Bronchial epithelial cell (primary cell): ENCODE results near the gene LIN7A. TPM values are rescaled to one million over a fixed set of nuclear protein-coding genes. Genes with fewer than 3 reads are reported as not detected.

ENCODE experiments used
- DNase-seq: peaks from one replicate; pipeline ENCODE4 v3.0.0-alpha.2; 2010; ENCODE audit warnings: low read depth
- FAIRE-seq: peaks from 2 replicates; lab custom pipeline; 2011; peaks lifted over from hg19 to GRCh38; lab: Jason Lieb, UNC
- H3K27me3 ChIP-seq: 2 replicates; pipeline ENCODE4 v1.5.1; 2011; ENCODE audit warnings: low read length; ENCODE audit not compliant: control insufficient read depth, insufficient read depth
- H3K36me3 ChIP-seq: 2 replicates; pipeline ENCODE4 v1.5.1; 2011; ENCODE audit warnings: low read length; ENCODE audit not compliant: control insufficient read depth, insufficient read depth
- H3K4me3 ChIP-seq: 2 replicates; pipeline ENCODE4 v1.5.1; 2011; ENCODE audit warnings: mild to moderate bottlenecking, low read depth, low read length, control low read depth
- CTCF ChIP-seq: IDR thresholded peaks from 2 replicates; pipeline ENCODE4 v1.5.1; 2011; ENCODE audit warnings: mild to moderate bottlenecking, moderate library complexity, low read length, control low read depth, inconsistent platforms; ENCODE audit not compliant: insufficient read depth, severe bottlenecking
- total RNA-seq: library from RNA; depleted of rRNA; stranded (reverse); fragments of >200 nt; gene quantifications from 2 replicates; pipeline ENCODE4 v1.2.1, GENCODE V29; 2014

Gene LIN7A
- total RNA-seq, 1 donor from 2014 or later, result under 0.01 TPM

DNA sequence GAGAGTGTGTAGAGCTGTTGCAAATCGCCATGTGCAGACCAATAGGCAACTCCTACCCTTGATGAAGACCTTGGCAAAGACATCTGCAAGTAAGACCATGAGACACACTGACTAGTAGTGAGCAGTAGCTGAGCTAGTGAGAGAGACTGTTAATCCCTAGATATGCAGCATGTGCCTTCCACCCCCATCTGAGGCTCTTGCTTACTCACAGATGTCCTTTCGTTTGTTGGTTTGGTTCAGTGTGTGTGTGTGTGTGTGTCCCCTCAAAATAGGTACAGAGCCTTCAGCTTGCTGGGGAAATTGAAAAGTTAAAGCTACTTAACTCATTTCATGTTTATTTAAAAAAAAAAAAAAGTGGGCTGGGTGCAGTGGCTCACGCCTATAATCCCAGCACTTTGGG is 183.5 kb downstream of the LIN7A start:
- no peak for DNase-seq
- Histone ChIP-seq H3K27me3 (no peaks in the 10 kb centered on the region), H3K36me3 (no peaks in the 10 kb centered on the region), H3K4me3 (no peak overlapping the region)
- TF ChIP-seq CTCF, result no peak
- no peak for FAIRE-seq

- no peak for TF ChIP-seq CTCF
- no peak overlapping the region for H3K4me3 ChIP-seq
- H3K36me3 ChIP-seq, result no peaks in the 10 kb centered on the region
- FAIRE-seq (no peak), DNase-seq (peak; percentile 17)
- H3K27me3 ChIP-seq, result no peaks in the 10 kb centered on the region
Measured at GRCh38 chr12:80752464-80752863, 185.3 kb downstream of the LIN7A start.

GRCh38 chr12:80749456-80749855 is 188.3 kb downstream of the LIN7A start:
- Histone ChIP-seq H3K27me3 (no peaks in the 10 kb centered on the region), H3K4me3 (no peak overlapping the region), H3K36me3 (no peaks in the 10 kb centered on the region)
- no peak for TF ChIP-seq CTCF
- DNase-seq (no peak), FAIRE-seq (no peak)

DNA sequence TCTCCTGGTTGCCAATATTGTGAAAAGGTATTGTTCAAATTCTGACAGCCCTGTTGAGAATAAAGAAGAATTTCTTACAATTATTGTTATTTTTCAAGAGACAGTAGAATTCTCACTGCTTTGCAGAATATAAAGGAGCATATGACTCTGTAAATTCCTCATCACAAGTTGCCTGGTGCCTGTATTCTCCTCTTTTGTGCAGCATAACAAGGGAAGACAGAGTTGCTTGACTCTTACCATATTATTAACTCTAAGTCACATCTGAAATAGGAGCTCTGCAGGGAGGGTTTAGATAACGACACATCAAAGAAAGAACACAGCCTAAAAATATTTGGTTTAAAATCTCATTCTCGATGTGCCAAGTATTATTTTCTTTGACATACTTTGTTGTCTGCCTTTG is 189.9 kb downstream of the LIN7A start:
- DNase-seq (no peak), FAIRE-seq (no peak)
- no peaks in the 10 kb centered on the region for H3K27me3 ChIP-seq
- TF ChIP-seq CTCF, result no peak
- no peak overlapping the region for H3K4me3 ChIP-seq
- no peaks in the 10 kb centered on the region for H3K36me3 ChIP-seq

DNA sequence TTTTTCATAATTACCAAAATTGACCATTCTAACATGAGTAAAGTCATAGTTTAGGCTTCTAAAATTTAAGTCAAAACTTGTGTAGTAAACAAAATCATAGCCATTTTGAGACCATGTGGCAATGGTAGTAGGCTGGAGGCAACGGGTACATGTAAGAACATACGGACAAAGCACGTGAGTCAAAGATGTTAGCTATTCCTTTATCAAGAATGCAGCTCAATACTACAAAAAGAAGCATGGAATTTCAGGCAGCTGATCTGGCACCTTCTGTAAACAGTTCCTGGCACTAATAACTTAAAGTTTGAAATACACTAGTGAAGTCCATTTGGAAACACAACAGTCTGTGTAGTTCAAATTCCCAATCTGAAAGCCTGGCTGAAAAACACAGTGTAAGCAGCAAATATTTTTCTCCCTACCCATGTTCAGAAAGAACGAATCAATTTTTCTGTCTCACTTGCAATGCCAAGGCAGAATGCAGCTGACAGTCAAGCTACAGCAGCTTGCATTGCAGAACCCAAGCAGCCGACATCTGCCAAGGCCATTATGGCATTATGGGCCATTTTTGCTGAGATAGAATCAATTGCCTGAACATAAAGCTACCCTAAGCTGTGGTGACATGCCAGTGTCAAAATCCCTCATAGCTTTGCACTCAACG is 191.8 kb downstream of the LIN7A start:
- no peak for TF ChIP-seq CTCF
- Histone ChIP-seq H3K36me3 (no peaks in the 10 kb centered on the region), H3K4me3 (no peak overlapping the region), H3K27me3 (no peaks in the 10 kb centered on the region)
- FAIRE-seq (no peak), DNase-seq (no peak)

Other genes starting within 250 kb of the LIN7A start
- gene MYF6, start 230.3 kb downstream of the LIN7A start, total RNA-seq, result not detected in 2 replicates
- not detected in 2 replicates for gene MYF5, start 221.0 kb downstream of the LIN7A start, total RNA-seq
- gene ACSS3, start 140.1 kb upstream of the LIN7A start, total RNA-seq, result 0.26 and 1.1 TPM in 2 replicates